Medulla oblongata (tissue), 1 donor: ENCODE measurements around the gene E2F2.

Source experiments
- DNase-seq: peaks from one replicate; pipeline ENCODE4 v3.0.0-alpha.2; 2015; ENCODE audit errors: extremely low spot score

The E2F2 gene

GRCh38 chr1:23562137-23562876 is 31.3 kb upstream of the E2F2 start:
- peak; percentile 94 for DNase-seq

DNA sequence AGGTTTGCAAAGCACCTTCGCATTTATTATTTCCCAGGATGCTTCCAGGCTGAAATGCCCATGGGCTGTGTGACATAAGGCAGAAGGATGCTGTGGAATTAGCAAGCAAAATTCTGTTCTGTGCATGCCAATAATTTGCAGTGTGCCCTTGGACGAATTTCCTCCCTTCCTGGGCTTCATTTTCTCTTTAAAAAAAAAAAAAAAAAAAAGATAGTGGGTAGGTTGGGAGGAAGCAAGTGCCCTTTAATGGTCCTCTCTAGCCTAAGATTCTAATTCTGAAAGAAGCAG is 30.7 kb upstream of the E2F2 start:
- DNase-seq = no peak

- DNase-seq = peak; percentile 24
Observed at GRCh38 chr1:23561076-23561812, 30.2 kb upstream of the E2F2 start.

DNA sequence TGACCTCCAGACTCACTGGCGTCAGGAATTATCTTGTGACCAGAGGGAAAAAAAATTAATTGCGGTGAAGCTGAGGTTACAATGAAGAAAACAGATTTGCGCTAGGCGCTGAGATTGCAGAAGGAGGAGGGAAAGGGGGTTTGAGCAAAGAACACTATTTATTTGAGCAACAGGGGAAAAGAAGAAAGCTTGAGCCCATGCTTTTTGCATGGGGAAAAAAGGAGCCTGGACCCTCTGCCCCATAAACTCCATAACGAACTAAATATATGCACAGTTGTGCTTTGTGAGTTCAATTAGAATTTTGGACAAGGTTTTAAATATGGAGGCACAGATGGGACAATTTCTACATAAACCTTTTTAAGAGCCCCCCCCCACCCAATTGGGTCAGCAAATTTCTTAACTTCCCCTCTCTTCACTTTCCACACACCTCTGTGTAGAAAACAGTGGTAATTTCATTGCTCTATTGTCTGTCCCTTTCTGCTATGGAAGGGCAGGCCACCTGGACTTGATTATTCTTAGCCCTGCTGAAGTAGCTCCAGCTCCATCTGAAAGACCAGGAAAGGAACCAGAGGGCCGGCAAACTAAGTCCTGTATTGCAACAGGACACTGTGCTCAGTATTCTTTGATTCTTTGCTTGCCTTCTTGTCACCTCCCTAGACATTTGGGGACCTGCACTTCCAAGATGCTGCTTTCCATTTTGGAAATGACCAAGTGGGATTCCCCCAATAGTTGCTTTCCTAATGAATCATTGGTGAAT is 29.1 kb upstream of the E2F2 start:
- no peak for DNase-seq

DNA sequence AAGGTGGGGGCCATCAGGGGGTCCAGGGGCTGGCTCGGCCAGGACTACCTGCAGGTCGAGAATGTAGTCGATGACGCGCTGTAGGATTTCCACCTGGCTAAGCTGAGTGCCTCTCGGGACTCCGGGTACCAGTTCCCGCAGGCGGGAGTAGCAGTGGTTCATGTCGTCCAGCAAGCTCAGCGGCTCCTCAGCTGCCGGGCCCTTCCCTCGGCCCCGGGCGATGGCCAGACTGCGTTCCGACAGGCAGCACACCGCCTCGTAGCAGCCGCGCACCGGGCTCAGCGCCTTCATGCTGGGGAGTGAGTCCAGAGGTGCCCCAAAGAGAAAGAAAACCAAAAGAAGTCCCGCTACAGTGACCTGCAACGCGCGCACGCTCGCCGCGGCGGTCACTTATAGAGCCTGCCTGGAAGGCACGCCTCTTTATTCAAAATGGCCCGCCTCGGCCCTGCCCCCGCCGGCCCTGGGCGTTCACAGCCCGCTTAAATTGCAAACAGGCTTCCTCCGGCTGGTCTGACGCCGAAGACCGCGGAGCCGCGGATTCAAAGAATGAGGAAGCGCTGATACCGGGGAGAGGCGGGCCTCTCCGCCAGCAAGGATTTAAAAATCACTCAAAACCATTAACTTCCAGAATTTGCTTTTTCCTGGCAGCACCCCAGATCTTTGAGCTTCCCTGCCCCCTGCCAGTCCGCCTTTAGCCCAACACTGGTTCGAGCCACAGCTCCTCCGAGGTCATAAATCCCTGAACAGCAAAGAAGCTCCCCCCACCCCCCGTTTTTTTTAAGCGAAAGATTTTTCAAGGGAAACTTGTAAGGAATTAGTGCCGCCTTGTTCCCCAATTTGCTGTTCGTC is 28.3 kb upstream of the E2F2 start, which contains the start of gene ID3:
Gene ID3, minus strand, starts transcription at position 366 of the 849 bp plus-strand sequence. Its CDS starts 75 bp downstream, at position 291.
- peak; percentile 97 for DNase-seq

GRCh38 chr1:23558872-23559135 is 27.8 kb upstream of the E2F2 start:
- no peak for DNase-seq

DNA sequence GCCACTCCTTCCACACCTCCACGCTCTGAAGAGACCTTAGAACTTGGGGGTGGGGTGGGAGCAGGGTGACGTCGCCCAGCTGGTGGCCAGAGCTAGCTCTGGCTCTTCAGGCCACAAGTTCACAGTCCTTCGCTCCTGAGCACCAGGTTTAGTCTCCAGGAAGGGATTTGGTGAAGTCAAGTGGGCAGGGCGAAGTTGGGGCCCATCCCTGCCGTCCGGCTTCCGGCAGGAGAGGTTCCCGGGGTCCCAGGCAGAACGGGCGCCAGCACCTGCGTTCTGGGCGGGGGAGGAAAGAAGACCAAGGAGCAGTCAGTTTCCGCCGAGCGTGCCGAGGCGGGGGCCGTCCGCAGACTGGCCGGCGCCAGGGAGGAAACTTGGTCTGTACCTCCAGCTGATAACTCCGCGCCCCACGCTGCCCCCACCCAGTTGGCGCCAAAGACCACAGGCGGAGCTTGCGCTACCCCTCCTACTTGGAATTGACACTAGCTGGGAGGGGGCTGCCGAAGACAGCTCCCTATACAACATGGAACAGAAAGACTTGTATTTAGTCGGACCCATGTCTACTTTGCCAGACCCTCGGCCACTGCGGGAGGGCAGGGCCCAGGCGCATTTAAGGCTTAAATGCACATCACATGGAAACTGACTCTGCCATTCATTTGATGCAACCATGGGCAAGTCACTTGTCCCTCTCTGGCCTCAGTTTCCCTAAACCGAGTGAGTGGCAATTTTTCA is 27.3 kb upstream of the E2F2 start:
- DNase-seq = no peak

- DNase-seq = no peak
Observed at GRCh38 chr1:23557471-23558124, 26.6 kb upstream of the E2F2 start.

DNA sequence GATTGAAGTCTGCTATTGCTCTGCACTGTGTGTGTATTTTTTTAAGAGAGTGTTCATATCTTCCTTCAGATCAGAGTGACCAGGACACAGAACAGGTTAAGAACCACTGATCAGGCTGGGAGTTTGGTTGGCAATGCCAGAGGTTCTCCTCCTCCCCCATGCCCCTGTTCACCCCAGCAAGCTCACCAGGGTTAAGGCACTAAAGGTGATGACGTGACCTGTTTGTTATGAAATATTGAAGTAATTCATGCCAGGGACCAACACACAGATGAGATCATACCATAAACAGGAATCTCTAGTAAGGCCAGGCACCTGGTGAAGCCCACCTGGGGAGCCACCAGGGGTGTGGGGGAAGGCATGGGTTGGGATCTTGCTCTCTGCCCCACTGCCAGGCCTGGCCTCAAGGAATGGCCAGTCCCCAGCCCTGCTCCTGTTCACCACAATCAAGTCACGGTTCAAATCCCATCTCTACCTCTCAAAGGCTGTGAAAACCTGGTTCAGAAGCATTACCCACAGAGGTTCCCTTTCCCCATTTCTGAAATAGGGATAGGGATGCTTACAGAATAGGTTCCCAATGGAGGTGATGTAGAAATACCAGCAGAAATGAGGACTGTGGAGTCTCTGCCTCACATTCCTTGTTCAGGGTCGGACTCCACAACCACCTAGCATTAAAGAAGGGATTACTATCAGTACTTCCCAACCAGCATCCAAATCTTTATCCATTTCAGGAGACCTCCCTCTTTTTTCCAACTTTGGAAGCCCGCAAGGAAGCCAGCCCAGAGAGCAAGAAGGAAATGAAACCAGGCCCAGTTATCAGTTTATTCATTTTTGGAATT is 25.8 kb upstream of the E2F2 start:
- DNase-seq = no peak

DNA sequence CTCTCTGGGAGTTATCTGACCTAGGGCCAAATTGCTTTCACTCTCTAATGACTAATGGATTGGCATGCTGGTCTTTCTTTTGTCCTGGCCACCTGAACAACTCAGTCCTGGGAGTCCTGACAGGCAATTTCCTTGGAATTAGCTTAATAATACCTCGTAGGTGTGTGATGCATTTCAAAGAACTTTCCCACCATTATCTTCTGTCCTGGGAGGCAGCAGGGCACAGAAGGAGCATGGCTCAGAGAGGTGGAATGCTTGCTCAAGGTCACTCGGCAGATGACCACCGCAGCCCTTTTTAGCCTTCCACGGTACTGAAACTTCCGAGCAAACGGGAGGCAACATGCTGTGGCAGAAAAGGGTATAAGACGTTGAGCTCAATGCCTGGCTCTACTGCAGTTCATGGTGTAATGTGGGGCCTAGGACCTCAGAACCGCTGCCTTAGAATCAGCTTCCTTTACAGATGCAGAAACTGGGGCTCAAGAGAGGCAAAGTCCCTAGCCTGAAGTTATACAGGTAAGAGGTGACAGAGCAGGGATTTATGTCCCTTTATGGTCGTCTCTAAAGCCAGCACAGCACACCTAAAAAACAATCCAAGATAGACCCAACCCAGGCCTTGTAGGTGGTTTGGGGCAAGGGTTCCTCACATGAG is 25.1 kb upstream of the E2F2 start:
- DNase-seq = no peak

DNA sequence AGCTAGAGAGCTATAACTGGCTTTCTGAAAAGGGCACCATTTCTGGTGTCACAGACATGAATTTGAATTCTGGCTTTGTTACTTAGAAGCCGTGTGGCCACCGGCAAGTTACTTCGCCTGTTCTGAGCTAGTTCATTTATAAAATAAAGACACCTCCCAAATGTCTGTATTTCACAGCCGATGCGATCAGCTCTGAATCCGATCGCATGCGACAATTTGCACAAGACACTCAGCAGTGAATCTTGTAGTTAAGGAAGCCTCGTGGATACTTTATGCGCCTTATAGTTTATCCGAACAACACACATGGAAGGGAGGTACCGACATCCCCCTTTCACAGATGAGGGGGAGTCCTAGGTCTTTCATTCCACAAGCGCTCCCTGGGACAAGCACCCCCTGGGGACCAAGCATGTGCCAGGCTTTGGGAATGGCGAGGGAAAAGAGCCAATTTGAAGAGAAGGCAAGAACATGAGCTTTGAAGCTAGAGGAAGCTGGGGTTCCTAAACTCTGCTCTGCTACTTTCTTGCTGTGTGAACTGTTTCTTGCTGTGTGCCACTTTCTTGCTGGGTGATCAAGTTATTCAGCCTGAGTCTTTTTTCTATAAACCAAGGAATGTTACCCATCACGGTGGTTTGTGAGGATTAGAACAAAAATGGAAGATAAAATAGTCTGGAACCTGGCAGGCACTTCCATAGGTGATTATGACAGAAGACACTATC is 24.4 kb upstream of the E2F2 start:
- peak; percentile 56 for DNase-seq

DNA sequence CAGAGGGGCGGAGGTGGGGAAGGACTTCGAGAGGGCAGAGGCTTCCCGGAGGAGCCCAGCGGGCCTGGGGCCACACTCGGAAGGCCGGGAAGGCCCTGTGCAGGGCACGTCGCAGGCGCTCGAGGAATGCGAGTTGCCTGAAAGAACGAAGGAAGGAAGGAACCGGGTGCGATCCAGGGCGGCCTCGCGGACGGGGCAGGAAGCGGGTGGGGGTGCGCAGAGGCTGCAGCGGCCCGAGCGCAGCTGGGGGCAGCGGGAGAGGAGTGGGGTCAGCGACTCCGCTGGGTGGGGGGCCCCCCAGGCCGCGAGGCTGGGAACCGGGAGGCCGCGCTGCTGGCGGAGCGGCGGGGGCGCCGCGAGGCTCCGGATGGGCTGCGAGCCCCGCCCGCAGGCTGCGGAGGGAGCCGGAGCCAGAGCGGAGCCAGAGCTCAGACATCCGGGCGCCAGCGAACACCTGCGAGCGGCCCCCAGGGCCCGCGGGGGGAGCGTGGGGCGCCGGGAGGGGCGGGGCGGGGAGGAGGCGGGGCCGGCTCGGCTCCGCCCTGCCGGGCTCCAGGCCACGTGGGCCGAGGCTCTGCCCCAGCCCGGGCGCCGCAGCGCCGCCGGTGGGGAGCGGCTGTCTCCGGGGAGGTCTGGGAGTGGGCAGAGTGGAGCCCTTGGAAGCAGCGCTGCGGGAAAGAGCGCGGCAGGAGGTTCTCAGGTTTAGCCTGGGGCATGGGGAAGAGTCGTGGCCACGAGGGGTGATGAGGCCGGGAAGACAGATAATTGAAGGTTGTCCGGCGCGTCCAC is 23.6 kb upstream of the E2F2 start:
- peak; percentile 92 for DNase-seq

GRCh38 chr1:23554127-23554480 is 23.1 kb upstream of the E2F2 start:
- DNase-seq = no peak

DNA sequence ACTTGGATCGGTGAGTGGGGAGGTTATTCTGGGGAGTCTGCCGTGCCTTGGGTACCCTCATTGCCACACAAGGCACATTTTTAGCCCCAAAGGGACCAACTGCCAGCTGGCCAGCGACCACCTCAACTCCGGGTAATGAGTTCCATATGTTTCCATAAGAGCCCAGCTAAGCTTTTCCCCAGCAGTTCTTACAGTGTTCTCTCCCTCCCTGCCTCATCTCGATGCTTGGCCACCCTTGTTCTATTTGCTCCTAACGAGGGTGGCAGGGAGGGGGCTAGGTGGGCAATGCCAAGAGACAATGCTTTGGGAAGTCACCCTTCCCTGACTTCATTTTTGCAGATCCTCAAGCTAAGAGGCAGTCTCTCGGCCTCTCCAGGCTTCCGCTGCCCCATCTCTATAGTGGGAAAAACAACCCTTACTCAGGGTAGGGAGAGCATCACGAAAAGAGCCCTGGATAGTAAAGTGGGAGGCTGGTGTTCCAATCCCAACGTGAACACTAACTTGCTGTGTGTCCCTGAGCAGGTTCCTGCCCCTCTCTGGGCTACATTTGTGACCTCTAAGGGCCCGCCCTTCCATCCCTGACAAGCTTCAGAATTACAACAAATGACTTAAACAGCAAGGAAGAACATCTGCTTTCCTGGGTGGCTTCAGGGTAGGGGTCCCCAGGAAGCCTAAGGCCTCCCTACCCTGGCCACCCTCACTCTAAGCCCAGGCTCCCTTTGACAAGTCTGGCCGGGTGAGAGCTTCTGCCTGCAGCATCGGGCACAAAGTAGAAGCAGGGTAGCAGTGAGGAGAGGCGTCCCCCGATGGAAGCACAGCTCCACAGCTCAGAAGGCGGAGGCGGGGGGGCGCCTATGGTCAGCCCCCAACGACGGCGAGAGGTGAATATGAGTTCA is 22.4 kb upstream of the E2F2 start:
- DNase-seq = no peak

- no peak for DNase-seq
Observed at GRCh38 chr1:23551849-23552248, 20.8 kb upstream of the E2F2 start.

DNA sequence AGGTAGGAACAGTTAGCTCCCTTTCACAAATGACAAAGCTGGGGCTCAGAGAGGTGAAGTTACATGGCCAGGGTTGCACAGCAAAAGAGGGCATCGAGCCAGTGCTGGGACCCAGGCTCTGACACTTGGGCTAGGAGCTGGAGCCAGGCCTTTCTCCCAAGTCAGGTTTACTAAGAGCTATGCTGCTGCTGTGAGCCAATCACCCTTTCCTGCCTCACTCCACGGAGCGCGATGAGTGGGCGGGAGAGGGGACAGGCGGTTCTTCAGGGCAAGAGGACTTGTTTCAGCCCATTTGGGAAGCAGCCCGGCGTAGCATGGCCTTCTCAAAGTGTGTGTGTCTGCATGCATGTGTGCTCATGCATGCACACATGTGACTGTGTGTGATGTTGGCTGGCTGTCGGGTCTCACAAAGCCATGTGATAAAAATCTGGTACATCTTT is 17.7 kb upstream of the E2F2 start:
- DNase-seq = no peak
